ENCODE data around the gene IL11.

GRCh38 chr19:55316646-55317045 lies 53.6 kb downstream of the IL11 start:
- TF ChIP-seq ESRRA (CRISPR knock-in tag; IDR thresholded peaks at IDR 0.05; ENCODE audit: low read depth) (no peak), ZNF431 (CRISPR knock-in tag; IDR thresholded peaks at IDR 0.05; ENCODE audit: borderline replicate concordance, low read depth) (no peak), ZNF121 (CRISPR knock-in tag; IDR thresholded peaks at IDR 0.05) (no peak), SP1 (IDR thresholded peaks at IDR 0.05) (no peak), SP1 (CRISPR knock-in tag; IDR thresholded peaks at IDR 0.05) (no peak), ZNF704 (CRISPR knock-in tag; IDR thresholded peaks at IDR 0.05; ENCODE audit: borderline replicate concordance) (no peak), TGIF2 (CRISPR knock-in tag; IDR thresholded peaks at IDR 0.05) (no peak), ZNF512 (CRISPR knock-in tag; IDR thresholded peaks at IDR 0.05) (no peak), NONO (IDR thresholded peaks at IDR 0.05) (no peak), NONO (CRISPR knock-in tag; conservative IDR thresholded peaks at IDR 0.05) (no peak), ATF7-NPFF (CRISPR knock-in tag; IDR thresholded peaks at IDR 0.05; ENCODE audit: low read depth) (no peak), PRDM10 (CRISPR knock-in tag; IDR thresholded peaks at IDR 0.05; ENCODE audit: low read depth) (no peak)
